Retinal pigment epithelial cell (primary cell): ENCODE data around the gene KLHL29.

Experiments used
- DNase-seq: peaks from one replicate; pipeline ENCODE4 v3.0.0-alpha.2; 2010; ENCODE audit warnings: low read depth
- H3K4me3 ChIP-seq: 2 replicates; pipeline ENCODE4 v1.5.1; 2011; ENCODE audit warnings: mild to moderate bottlenecking, low read length, control low read depth, moderate library complexity
- CTCF ChIP-seq: conservative IDR thresholded peaks from 2 replicates; pipeline ENCODE4 v1.5.1; 2011; ENCODE audit warnings: low read depth, low read length, control low read depth, inconsistent platforms

Gene KLHL29

DNA sequence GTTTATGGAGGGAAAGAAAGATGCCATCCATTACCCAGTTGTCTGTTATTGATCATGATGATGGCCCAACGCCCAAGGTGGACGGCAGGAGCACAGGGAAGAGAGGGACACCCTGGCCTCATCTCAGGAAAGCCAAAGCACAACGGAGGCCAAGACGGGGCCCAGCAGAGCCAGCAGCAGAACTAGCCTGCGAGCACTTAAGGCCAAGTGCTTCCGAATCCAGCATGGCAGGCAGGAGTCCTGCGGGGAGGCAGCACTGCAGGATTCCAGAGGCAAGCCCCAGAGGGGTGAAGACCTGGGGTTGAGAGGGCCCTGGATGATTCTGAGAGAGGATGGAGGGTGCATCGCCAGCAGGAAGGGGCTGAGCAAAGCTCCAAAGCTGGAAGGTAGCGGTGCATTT, 28.3 kb upstream of the KLHL29 start:
- H3K4me3 ChIP-seq: no peak overlapping the region
- no peak for DNase-seq
- TF ChIP-seq CTCF: no peak

DNA sequence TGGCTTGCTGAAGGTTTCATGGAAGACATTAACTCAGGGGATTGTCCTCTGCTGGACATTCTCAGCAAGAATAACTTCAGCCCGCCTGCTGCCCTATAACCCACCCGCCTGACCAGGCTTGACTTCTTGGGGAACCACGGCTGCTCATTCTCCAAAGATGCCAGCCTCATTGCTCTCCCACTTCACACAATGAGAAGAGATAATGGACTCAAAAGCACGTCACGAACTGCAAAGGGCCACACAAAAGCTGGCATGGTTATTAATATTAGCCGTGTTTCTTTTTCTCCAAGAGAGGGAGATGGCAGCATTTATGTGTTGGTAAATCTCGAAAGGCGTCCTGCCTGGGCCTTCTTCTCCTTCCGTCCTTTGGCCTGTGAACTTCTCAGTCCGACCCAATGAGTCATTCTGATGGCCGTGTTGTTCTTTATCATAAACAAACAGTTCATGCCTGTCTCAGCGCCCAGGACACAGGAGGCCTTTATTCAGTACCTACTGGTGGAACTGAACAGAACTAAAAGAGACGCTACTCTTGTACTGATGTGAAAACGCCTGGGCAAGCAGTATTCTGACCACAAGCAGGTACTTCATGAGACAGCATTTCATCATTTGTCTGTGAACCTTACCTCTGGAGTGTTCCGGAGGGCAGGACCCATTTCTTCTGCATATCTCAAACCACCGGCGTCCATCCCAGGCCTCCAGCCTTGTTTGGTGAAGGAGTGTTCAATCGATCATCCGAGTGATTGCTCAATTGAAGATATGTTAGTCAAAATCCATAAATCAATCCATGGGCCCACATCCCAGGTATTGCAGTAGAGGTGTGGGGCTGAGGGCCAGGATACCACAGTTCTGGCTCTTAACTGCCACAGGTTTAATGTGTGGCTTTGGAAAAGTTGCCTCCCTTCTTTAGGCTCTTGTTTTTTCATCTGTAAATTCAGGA, 25.1 kb upstream of the KLHL29 start:
- TF ChIP-seq CTCF: no peak
- no peak for DNase-seq
- H3K4me3 ChIP-seq: no peak overlapping the region

DNA sequence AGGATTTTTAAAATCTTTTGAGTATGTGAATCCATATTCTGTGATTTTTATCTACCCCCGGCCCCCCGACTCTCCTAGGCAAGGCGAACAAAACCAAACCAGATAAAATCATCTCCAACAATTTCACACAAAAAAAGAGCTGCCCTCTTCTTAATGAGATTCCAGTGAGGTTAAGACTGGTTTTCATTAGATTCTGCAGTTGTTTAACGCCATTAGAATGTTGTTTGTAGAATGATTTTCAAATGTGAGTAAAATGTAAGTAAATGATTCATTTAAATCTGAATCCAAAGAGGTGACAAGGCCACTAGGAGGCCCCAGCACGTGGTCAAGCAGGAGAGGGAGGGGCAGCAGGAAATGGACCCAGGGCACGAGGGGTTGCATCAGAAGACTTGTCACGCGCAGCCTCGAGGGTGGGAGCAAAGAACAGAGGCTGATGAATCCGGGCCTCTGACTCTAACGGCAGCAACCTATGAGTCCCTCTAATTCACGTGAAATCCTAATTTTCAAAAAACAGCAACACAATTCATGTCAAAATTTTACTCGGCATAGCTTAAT, 24.3 kb upstream of the KLHL29 start:
- peak; percentile 31 for TF ChIP-seq CTCF
- DNase-seq: peak; percentile 83

GRCh38 chr2:23361152-23361551, 23.8 kb upstream of the KLHL29 start:
- TF ChIP-seq CTCF: no peak
- no peak for DNase-seq
- no peak overlapping the region for H3K4me3 ChIP-seq

More for the DNA sequence above, 24.3 kb upstream of the KLHL29 start:
- H3K4me3 ChIP-seq: no peak overlapping the region

DNA sequence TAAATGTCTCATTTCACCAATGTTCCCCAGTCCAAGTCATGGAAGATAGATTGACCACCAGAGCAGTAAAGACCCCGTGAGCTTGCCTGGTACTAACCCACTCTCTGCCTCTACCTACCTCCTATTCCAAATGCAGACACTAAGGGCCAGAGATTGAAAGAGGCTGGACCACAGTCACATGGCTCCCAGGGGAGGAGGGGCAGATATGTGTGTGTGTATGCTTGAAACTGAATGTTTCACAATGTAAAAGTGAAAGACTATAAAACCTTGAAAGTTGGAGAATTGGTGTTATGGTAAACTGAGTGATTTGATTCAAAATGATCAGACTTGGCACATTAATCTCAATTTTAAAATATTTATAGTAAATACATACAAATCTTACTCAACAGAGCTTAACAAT, 21.7 kb upstream of the KLHL29 start:
- H3K4me3 ChIP-seq: no peak overlapping the region
- no peak for TF ChIP-seq CTCF
- no peak for DNase-seq

DNA sequence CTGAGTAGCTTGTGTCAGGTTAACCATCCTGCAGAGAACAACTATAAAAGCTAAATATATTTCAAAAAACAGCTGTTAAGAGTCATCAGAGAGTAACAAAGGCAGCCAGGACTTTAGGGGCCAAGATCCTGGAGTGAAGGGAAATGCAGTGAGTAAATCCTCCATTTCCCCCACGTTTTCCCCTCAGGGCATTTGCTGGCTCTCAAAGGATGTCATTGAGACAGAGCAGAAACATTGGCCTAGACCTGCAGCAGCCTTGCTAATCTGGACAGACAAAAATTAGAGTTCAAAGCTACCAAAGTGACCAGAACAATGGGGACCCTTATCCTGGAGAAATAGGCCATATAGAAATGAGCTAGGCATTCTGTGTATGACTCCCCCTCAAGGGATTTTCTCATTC, 21.1 kb upstream of the KLHL29 start:
- no peak for DNase-seq
- TF ChIP-seq CTCF: no peak
- no peak overlapping the region for H3K4me3 ChIP-seq

DNA sequence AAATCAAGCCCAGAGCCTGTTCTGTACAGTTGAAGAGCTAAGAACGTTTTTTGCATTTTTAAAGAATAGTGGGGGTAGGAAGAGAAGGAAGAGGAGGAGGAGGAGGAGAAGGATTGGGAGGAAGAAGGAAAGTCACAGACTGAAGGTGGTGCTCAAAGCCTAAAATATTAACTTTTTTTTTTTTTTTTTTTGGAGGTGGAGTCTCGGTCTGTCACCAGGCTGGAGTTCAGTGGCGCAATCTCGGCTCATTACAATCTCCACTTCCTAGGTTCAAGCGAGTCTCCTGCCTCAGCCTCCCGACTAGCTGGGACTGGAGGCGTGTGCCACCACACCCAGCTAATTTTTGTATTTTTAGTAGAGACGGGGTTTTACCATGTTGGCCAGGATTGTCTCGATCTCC, 18.3 kb upstream of the KLHL29 start:
- H3K4me3 ChIP-seq: no peak overlapping the region
- TF ChIP-seq CTCF: no peak
- DNase-seq: no peak
